GM12878 (cell line): ENCODE measurements around the gene CD164. TPM values are rescaled to one million over a fixed set of nuclear protein-coding genes. Genes with fewer than 3 reads are reported as not detected.

Experiments
- ATAC-seq: fragments of 200-7000 bp; cut with Tn5 transposase; 3 replicates; pipeline ENCODE4 v1.9.1; 2020; ENCODE audit warnings: mild to moderate bottlenecking, moderate library complexity
- BruUV-seq: library from RNA; stranded (reverse); fragments of 400-500 nt; replicated peaks from 2 replicates; lab custom pipeline; 2021; lab: Mats Ljungman, UMichigan
- CTCF ChIA-PET: fragments of 300-600 bp; sonication (Branson Sonifier 250); formaldehyde crosslinking; extraction: SDS; loops from one replicate; lab custom pipeline; 2021; ENCODE audit warnings: inconsistent platforms; lab: Yijun Ruan, JAX
- POLR2A ChIA-PET: fragments of 350-600 bp; formaldehyde crosslinking; extraction: SDS; loops from one replicate; lab custom pipeline; 2021; ENCODE audit warnings: inconsistent platforms; lab: Charles Lee
- RAD21 ChIA-PET: fragments of 300-600 bp; sonication (Branson Sonifier 250); formaldehyde crosslinking; loops from one replicate; lab custom pipeline; 2023; ENCODE audit warnings: antibody characterized with exemption; ENCODE audit not compliant: unreplicated experiment; lab: Charles Lee
- SMC1A ChIA-PET: fragments of 300-600 bp; sonication (Branson Sonifier 250); formaldehyde crosslinking; loops from one replicate; lab custom pipeline; 2023; ENCODE audit not compliant: unreplicated experiment, uncharacterized antibody; lab: Charles Lee
- DNase-seq: peaks from one replicate; pipeline ENCODE4 v3.0.0-alpha.2; 2011; ENCODE audit warnings: low read depth, low spot score
- FAIRE-seq: peaks from 3 replicates; lab custom pipeline; 2011; peaks lifted over from hg19 to GRCh38; lab: Jason Lieb, UNC
- H2AFZ ChIP-seq: 2 replicates; pipeline ENCODE4 v1.6.0; 2011; ENCODE audit warnings: low read depth, low read length, control low read depth; ENCODE audit not compliant: control insufficient read depth
- H3K27ac ChIP-seq: 2 replicates; pipeline ENCODE4 v1.5.1; 2011; ENCODE audit warnings: control low read depth; ENCODE audit not compliant: control insufficient read depth, insufficient read depth
- H3K27me3 ChIP-seq, 2 experiments: replicated peaks in 1 of 2; 2 replicates each; pipeline versions ENCODE4 v1.6.0 to v1.6.1; 2011; ENCODE audit warnings: low read length in 1 of 2; ENCODE audit not compliant: control insufficient read depth in 2 of 2, insufficient read depth in 2 of 2
- H3K36me3 ChIP-seq, 2 experiments: 2 replicates each; pipeline ENCODE4 v1.5.1; 2011; ENCODE audit warnings: low read length in 1 of 2; ENCODE audit not compliant: control insufficient read depth in 2 of 2, insufficient read depth in 2 of 2
- H3K4me1 ChIP-seq: 2 replicates; pipeline ENCODE4 v1.6.1; 2011; ENCODE audit warnings: mild to moderate bottlenecking, low read length, moderate library complexity, mixed read lengths; ENCODE audit not compliant: control insufficient read depth, insufficient read depth
- H3K4me2 ChIP-seq: 2 replicates; pipeline ENCODE4 v1.6.0; 2011; ENCODE audit warnings: control low read depth; ENCODE audit not compliant: control insufficient read depth, insufficient read depth
- H3K4me3 ChIP-seq: fragments of 200-600 bp; sonication (generic); 2 replicates; pipeline ENCODE4 v1.5.1; 2016
- H3K79me2 ChIP-seq: 2 replicates; pipeline ENCODE4 v1.6.0; 2011; ENCODE audit warnings: low read length; ENCODE audit not compliant: control insufficient read depth, insufficient read depth
- H3K9ac ChIP-seq: 2 replicates; pipeline ENCODE4 v1.8.0; 2011; ENCODE audit warnings: low read length, control low read depth, mixed read lengths; ENCODE audit not compliant: control insufficient read depth, insufficient read depth
- H3K9me3 ChIP-seq: replicated peaks from 3 replicates; pipeline ENCODE4 v1.5.1; 2011; ENCODE audit warnings: mild to moderate bottlenecking, low read length; ENCODE audit not compliant: control insufficient read depth, insufficient read depth
- H4K20me1 ChIP-seq: 2 replicates; pipeline ENCODE4 v1.6.0; 2011; ENCODE audit not compliant: control insufficient read depth, insufficient read depth
- CHD4 ChIP-seq: fragments of 200-600 bp; sonication (generic); IDR thresholded peaks from 2 replicates; pipeline ENCODE4 v1.6.1; 2016; ENCODE audit warnings: mild to moderate bottlenecking
- FOXM1 ChIP-seq: IDR thresholded peaks from 2 replicates; pipeline ENCODE4 v1.6.1; 2012; ENCODE audit warnings: low read depth, mild to moderate bottlenecking, inconsistent platforms, low read length, moderate library complexity
- KDM1A ChIP-seq: fragments of 200-600 bp; sonication (generic); IDR thresholded peaks from 2 replicates; pipeline ENCODE4 v1.6.1; 2016; ENCODE audit warnings: borderline replicate concordance
- MEF2A ChIP-seq: IDR thresholded peaks from 2 replicates; pipeline ENCODE4 v1.6.1; 2011; ENCODE audit warnings: low read depth, mild to moderate bottlenecking, low read length, moderate library complexity; ENCODE audit not compliant: insufficient read depth
- PAX5 ChIP-seq: IDR thresholded peaks from 2 replicates; pipeline ENCODE4 v1.6.1; 2011; ENCODE audit warnings: low read depth, low read length, borderline replicate concordance
- PML ChIP-seq: IDR thresholded peaks from 2 replicates; pipeline ENCODE4 v1.6.1; 2012; ENCODE audit warnings: low read length, inconsistent platforms
- SMC3 ChIP-seq: IDR thresholded peaks from 2 replicates; pipeline ENCODE4 v1.6.1; 2011; ENCODE audit warnings: low read length, improper control_type of control experiment, borderline replicate concordance
- SREBF1 ChIP-seq: IDR thresholded peaks from 2 replicates; pipeline ENCODE4 v1.6.1; 2012; ENCODE audit warnings: mild to moderate bottlenecking, low read length
- SRF ChIP-seq, 2 experiments: IDR thresholded peaks; 2 replicates each; pipeline ENCODE4 v1.6.1; 2011; ENCODE audit warnings: low read depth in 2 of 2, low read length in 2 of 2, mild to moderate bottlenecking in 1 of 2, moderate library complexity in 1 of 2
- TAF1 ChIP-seq: IDR thresholded peaks from 2 replicates; pipeline ENCODE4 v1.6.1; 2011; ENCODE audit warnings: mild to moderate bottlenecking, low read depth, low read length, borderline replicate concordance
- TBL1XR1 ChIP-seq: IDR thresholded peaks from 2 replicates; pipeline ENCODE4 v1.6.1; 2012; ENCODE audit warnings: low read depth, low read length, improper control_type of control experiment
- WGBS: methylation state at CpG from one replicate; pipeline ENCODE4 v1.1.6; 2016; ENCODE audit warnings: low lambda C conversion rate; ENCODE audit not compliant: insufficient replicate concordance, insufficient coverage; ENCODE audit errors: missing lambda C conversion rate; 5-methylcytosine and 5-hydroxymethylcytosine counted together
- in situ Hi-C: fragments of 300-500 bp; cut with MboI; formaldehyde crosslinking; loops from 9 replicates; pipeline ENCODE4 v1.14.3; 2018; ENCODE audit warnings: mixed read lengths
- intact Hi-C: fragments of 100-400 bp; cut with micrococcal nuclease; formaldehyde crosslinking; loops from one replicate; pipeline ENCODE4 v1.14.2; 2022; ENCODE audit not compliant: unreplicated experiment
- polyA plus RNA-seq, 11 experiments: library from polyadenylated mRNA; depleted of rRNA in 4 of 11; unstranded in 6 of 11; stranded (reverse) in 5 of 11; fragments of >200 nt; fragmentation: Nextera tagmentation in 4 of 11; fragmentation: Illumina TruSeq in 1 of 11; extraction: Ambion mirVana in 4 of 11; extraction: Trizol in 1 of 11; gene quantifications; 1 replicate in 1 of 11; 2 replicates in 10 of 11; pipeline versions ENCODE4 v1.2.1 to v1.2.3, GENCODE V29; 2011 to 2016; ENCODE audit warnings: inconsistent platforms in 2 of 11, missing spikeins in 2 of 11, low read depth in 1 of 11
- total RNA-seq, 4 experiments: library from RNA; depleted of rRNA in 3 of 4; stranded (reverse); fragments of >200 nt in 3 of 4; fragmentation: Illumina TruSeq in 1 of 4; extraction: Trizol in 1 of 4; gene quantifications; 2 replicates each; pipeline versions ENCODE4 v1.2.1 to v1.2.3, GENCODE V29; 2013 to 2021
- TF ChIP-seq, protein P1 (sequence below): fragments of 150-350 bp; IDR thresholded peaks from 2 replicates; pipeline ENCODE4 v1.6.1; 2014; ENCODE audit warnings: mild to moderate bottlenecking, low read depth, low read length
- TF ChIP-seq, protein P2 (sequence below): IDR thresholded peaks from 2 replicates; pipeline ENCODE4 v1.6.1; 2012; ENCODE audit warnings: low read depth, low read length, improper control_type of control experiment
- TF ChIP-seq, protein P3 (sequence below): IDR thresholded peaks from 2 replicates; pipeline ENCODE4 v1.6.1; 2011; ENCODE audit warnings: low read depth, mild to moderate bottlenecking, low read length, moderate library complexity, borderline replicate concordance; ENCODE audit errors: extremely low read depth

Gene CD164
- total and polyA plus RNA-seq, 10 of the 15 experiments (the other 5 are each of a cell fraction or from before 2014, with no cell fraction given): 145 to 447 (median 211) TPM

DNA sequence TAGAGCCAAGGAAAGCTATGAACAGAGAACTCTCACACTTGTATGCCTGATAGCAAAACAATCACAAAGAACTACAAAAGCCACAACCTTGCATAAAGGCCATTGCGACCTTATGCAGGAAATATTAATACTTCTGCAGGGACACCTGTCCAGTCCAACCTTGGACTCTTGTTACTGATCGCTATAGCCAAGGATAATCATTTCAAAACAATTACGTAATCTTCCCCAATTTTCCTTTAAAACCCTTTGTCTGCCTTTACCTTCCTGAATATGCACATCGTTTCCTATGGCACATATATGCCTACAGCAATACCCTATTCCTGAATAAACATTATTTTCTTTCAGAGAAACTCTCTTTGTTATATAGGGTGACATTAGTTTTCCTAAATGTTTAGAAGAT lies 35.4 kb upstream of the CD164 start:
- RAD21 ChIA-PET: no interaction called here
- ATAC-seq (no peak), FAIRE-seq (no peak), DNase-seq (no peak)
- Histone ChIP-seq H3K4me2 (no peak overlapping the region), H3K4me3 (no peak overlapping the region), H3K9ac (no peak overlapping the region), H4K20me1 (no peaks in the 10 kb centered on the region), H2AFZ (no peak overlapping the region), H3K4me1 (no peaks in the 10 kb centered on the region), H3K36me3 (no peaks in the 10 kb centered on the region), H3K9me3 (no peaks in the 10 kb centered on the region), H3K27me3 (no peaks in the 10 kb centered on the region), H3K79me2 (no peaks in the 10 kb centered on the region), H3K27ac (no peak overlapping the region)
- in situ Hi-C loops: no loop called here
- CTCF ChIA-PET: interaction anchor here (0.7 to 1.0 kb wide), 4 partner anchors 10 to 176 kb away, joined by 3 read pairs; no protein-coding TSS in a partner anchor
- WGBS: 59% methylated on average over 4 of the region's 4 CpGs
- intact Hi-C loops: no loop called here
- no TSS peak for BruUV-seq
- SMC1A ChIA-PET: no interaction called here
- POLR2A ChIA-PET: no interaction called here
- TF ChIP-seq PAX5: no peak
- TF ChIP-seq SREBF1: no peak
- TF ChIP-seq, protein P1, sequence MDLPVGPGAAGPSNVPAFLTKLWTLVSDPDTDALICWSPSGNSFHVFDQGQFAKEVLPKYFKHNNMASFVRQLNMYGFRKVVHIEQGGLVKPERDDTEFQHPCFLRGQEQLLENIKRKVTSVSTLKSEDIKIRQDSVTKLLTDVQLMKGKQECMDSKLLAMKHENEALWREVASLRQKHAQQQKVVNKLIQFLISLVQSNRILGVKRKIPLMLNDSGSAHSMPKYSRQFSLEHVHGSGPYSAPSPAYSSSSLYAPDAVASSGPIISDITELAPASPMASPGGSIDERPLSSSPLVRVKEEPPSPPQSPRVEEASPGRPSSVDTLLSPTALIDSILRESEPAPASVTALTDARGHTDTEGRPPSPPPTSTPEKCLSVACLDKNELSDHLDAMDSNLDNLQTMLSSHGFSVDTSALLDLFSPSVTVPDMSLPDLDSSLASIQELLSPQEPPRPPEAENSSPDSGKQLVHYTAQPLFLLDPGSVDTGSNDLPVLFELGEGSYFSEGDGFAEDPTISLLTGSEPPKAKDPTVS: no peak
- TF ChIP-seq SMC3: no peak
- TF ChIP-seq, protein P2, sequence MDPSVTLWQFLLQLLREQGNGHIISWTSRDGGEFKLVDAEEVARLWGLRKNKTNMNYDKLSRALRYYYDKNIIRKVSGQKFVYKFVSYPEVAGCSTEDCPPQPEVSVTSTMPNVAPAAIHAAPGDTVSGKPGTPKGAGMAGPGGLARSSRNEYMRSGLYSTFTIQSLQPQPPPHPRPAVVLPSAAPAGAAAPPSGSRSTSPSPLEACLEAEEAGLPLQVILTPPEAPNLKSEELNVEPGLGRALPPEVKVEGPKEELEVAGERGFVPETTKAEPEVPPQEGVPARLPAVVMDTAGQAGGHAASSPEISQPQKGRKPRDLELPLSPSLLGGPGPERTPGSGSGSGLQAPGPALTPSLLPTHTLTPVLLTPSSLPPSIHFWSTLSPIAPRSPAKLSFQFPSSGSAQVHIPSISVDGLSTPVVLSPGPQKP: no peak
- TF ChIP-seq MEF2A: no peak
- no peak for TF ChIP-seq SRF (IDR thresholded peaks at IDR 0.05; ENCODE audit: low read depth in 2 of 2, low read length in 2 of 2)
- TF ChIP-seq TBL1XR1: no peak
- no peak for TF ChIP-seq PML
- TF ChIP-seq CHD4: no peak
- TF ChIP-seq, protein P3, sequence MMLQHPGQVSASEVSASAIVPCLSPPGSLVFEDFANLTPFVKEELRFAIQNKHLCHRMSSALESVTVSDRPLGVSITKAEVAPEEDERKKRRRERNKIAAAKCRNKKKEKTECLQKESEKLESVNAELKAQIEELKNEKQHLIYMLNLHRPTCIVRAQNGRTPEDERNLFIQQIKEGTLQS: no peak
- no peak for TF ChIP-seq FOXM1
- TF ChIP-seq TAF1: no peak
- no peak for TF ChIP-seq KDM1A
